ENCODE data around the gene NRIP1.

The NRIP1 gene

DNA sequence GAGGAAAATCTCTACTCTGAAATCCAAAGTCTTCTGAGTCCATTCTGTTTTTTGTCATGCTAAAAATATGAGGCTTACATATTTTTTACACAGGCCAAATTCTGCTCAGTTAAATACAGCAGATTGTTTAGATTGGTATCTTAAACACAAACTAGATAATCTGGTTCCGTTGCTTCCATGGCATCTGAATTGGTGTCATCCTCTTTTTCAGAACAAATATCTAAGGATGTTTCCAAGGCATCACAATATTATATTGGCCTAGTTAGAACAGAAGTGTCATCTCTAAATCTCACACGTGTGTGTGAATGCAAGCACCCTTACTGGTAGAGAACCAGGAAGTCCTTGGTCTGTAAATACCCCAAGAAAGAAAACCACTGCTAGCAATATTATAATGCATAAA, 151.2 kb downstream of the NRIP1 start:
- DNase-seq, result no peak

- no peak for DNase-seq
These were observed 153.4 kb downstream of the NRIP1 start for GRCh38 chr21:14911351-14911750.

All from NCI-H2081 (cell line).